Astrocyte of the hippocampus (primary cell): ENCODE results near the gene DDO.
"Not testable (repeated sequence)": the region's sequence is repeated elsewhere in the genome, so short reads cannot be mapped to it uniquely, and the experiment has no call there.

Source experiments
- DNase-seq: peaks from one replicate; pipeline ENCODE4 v3.0.0; 2011; ENCODE audit warnings: low read depth, low spot score

The DDO gene

DNA sequence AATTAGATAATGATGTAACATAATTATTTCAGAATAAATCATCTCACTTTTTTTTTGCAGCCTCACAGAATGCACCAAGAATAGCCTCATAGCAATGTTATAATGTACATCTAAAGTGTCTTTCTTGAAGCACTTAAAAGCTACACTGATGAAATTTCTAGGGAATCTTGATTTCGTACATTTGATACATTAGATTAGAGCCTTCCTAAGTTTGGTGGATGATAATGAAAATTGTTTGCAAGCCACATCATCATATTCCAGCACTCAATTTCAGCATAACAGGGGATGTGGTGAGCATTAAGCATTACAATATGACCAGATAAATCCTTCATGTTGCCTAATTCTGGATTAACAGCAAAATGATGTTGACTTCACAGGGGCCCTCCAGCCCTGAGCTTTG, 47.5 kb downstream of the DDO start:
- DNase-seq, result no peak

DNA sequence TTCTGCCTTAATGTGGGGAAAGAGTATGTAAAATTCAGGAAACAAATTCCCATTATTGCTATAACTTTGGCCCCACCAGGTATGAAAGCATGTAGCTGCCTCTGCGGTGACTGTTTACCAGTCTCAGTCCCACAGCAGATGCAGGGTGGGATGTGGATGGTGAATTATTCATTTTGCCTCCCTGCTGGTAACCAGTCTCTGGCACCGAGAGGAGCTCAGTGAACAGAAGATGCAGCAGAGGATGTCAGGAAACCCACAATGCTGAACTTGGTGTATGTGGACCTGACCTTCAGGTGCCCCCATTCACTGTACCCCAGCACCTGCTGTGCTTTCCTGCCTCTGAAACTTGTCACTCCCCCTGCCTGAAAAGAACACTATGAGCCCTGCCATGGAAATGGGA, 48.4 kb downstream of the DDO start:
- no peak for DNase-seq

DNA sequence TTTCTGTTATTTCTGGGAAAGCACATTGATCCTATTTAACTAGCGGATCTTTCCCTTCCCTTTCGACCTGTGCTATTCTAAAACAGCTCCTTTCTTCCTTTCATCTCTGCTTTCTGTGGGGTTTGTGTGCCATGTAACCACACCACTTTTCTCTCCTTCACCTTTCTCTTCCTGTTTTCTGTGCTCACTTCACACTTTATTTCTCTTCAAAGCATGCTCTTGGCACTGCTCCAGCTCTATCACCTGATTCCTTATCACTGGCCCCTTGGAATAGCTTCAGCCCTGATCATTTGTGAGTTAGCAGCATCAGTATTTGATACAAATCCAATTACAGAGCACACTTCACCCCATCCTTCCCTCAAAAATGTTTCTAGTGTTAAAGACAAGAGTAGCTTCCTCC, 49.1 kb downstream of the DDO start:
- no peak for DNase-seq

- no peak for DNase-seq
Measured at GRCh38 chr6:110364364-110365105, 50.8 kb downstream of the DDO start.

DNA sequence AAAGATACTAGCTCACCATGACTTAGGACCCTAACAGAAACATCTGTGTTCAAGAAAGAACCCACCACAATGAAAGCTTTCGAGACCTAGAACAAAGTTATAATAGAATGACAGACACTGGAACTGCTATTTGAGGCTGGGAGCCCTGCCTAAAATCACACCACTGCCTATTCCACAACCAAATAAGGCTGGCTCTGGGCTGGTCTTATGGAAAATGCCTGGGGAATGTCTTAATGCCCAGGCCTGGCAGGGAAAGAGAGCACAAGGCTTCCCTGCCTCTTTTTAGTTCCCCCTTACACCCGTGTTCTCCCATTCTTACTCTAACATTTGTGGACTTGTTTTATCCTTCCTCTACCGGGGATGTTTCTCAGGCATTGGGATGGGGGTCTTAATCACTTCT, 51.6 kb downstream of the DDO start:
- peak; percentile 75 for DNase-seq

DNA sequence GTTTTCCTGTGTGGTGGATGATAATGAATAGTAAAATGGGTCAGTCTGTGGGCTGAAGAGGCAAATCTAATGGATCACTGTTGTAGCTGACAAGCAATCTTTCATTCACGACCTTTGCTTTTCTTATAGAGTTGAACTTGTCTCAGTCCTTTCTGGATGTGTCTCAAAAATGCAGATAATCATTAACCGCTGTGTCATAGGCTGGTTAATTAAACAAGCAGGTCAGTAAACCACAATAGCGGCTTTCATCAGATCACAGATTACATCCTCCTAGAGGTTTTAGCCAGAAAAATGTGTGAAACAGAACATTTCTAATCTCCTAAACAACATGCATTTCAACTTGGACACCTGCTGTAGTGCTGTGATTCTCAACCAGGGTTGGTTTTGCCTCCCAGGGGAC, 54.7 kb downstream of the DDO start:
- no peak for DNase-seq

- DNase-seq, result no peak
Measured at GRCh38 chr6:110359556-110359955, 55.8 kb downstream of the DDO start.

DNA sequence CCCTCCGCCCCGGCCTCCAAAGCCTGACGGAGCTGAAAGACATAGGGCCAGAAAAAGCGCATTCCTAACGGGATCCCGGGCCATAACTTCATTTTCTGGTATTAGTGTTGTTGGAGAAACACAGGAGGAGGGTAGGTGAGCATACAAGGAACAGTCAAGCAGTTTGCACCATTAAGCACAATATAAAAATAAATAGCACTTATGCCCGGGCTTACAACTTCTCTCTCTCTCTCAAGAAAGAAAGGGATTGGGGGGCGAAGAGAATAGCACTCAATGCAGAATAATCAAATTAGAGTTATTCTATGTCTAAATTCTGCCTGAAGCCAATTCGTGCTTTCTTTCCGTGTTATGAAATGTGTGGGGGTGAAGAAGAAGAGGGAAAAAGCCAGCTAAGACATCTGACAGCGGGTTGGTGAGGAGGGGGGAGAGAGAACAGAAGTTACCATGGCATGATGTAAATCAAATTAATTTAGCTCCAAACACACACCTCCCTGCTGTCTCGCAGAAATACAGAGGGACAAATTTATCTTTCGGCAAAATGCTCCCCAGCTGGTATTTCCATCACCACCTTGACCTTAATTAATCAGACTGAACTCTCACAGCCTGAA, 56.7 kb downstream of the DDO start:
- no peak for DNase-seq

GRCh38 chr6:110357664-110358552, 57.5 kb downstream of the DDO start, which contains the start of gene METTL24:
Gene METTL24 (minus strand): TSS chr6:110358349. CDS start chr6:110358272, 77 bp downstream.
- peak; percentile 47 for DNase-seq

DNA sequence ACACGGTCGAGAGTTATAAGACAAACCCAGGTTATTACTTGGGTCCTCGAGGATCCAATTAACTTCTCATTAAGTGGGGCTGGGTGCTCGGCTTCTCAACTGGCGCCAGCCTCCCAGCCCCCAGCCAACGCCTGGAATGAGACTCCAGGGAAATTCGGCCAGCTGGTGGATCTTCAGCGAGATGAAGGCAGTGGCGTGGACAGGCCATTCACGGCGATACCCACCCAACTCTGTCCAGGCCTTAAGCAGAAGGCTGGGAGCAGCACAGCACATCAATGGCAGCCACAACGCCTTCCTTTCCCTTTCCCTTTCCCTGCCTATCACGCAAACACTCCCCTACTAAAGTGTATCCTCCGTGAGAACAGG, 58.1 kb downstream of the DDO start:
- no peak for DNase-seq

DNA sequence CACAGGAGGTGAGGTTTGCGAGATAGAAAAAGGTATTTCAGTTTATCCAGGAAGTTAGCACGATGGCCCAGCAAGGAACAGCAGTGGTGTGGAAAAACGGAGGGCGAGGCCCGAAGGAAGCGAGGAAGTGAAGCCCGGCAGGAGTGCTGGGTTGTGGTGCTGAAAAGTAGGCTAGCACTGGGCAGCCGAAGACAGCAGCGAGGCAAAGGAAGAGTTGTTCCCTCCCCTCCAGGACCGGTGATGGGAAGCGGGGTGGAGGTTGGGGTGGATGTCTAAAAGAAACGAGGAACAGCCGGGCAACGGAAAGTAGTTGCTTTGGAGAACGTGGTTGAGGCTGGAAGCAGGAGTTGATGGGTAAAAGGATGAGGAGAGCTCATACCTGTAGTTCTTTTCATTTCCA, 58.6 kb downstream of the DDO start:
- DNase-seq, result no peak

GRCh38 chr6:110355727-110356126, 59.6 kb downstream of the DDO start:
- no peak for DNase-seq

- no peak for DNase-seq
Measured at GRCh38 chr6:110355022-110355421, 60.4 kb downstream of the DDO start.

- no peak for DNase-seq
Measured at GRCh38 chr6:110354153-110354552, 61.2 kb downstream of the DDO start.

DNA sequence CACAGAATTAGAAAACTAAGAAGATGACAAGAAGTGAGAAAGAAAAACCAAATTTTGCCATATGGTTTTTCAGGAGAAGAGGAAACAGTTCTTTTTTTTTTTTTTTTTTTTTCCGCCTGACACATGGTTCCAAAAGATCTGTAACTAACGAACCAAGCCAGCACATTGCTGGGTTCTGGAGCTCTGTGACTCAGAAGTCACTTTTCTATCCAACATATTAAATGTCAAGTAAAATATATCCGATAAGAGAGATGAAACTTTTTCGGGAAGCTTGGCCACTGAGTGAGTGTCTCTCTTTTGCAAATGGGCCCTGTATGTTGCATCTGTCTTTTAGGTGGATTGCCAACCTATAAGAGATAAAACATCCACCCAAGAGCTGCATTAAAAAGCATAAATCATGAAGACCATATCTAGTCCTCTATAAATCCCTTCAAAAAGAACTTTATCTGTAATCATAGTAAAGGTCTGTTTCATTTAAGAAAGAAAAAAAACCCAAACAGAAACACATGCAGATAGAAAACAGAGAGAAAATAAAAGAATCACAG, 61.8 kb downstream of the DDO start:
- DNase-seq, result no peak

DNA sequence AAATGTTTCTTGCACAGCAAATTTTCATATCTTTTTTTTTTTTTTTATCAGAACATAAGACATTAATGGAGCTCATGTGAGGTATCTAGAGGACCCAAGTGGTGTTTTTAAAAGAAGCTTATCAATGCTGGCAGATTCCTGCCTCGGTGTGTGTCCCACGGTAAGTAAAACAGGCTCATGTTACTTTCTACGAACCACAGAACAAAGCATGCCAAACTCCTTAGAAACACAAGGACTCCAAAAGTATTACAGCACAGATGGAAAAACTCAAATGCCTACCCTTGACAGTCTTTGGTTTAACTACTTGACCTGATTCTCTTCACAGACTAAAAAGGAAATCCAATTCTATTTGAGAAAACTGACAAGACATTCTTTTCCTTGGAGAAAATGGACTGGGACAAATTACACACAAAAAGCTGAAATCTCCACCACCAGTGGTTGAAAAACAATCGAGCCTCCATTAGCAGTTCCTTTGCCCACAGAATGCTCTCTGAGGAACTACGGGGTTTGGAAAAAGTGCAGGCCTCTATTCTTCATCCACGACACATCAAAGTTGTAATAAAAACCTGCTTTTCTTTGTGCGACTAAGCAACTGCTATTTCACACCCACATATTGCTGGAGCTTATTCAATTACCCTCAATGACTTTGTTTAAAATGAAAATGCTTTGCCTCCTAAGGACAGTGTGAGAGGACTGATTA, 62.7 kb downstream of the DDO start:
- peak; percentile 44 for DNase-seq

GRCh38 chr6:110351986-110352385, 63.4 kb downstream of the DDO start:
- DNase-seq, result no peak

DNA sequence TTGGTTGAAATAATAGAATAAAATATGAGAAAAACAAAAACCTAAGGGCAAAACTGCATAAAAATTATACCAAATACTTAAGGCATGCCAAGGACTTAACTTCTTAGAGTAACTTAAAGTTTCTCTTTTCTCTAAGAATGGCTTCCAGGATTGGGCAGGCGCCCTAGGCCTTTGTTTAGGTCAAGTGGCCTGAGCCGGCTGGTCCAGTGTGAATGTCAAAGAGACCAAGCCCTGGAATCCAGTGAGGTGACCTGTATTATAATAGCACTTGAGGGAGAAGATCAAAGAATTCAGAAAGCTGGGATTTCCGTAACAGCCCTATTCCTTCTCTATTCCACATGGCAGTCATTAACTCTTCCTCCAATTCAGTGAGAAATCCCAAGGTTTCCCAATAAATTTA, 63.8 kb downstream of the DDO start:
- no peak for DNase-seq

- DNase-seq, result not testable (repeated sequence)
Measured at GRCh38 chr6:110350593-110350992, 64.8 kb downstream of the DDO start.

DNA sequence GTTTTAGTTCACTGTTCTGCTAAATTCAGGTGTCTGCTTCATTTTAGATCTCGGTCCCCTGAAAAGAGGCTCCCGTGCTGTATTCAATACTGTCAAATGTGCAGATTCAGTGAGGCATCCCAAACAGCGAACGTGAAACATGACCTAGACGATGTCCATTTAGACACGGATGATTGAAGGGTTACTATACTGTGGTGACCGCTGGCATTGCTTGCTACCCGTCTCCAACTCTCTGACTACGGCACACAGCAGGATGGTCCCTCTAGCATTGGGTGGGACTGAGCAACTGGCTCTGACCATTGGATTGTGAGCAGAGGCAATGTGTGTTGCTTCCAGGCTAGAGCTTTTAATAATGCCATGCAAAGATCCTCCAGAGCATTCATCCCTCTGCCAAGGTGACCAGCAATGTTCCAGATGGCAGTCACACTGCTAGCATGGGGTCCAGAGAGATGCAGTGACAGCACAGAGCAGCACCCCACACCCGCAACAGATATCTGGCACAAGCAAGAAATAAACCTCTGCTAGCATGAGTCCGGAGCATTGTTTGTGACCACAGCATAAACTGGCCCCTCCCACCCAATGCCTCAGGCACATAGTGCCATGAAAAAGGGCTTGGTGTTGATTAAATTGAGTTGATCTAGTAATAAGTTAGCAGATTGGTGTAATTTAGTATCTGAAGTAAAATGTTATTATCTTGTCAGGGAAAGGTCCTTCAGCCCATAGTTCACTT, 66.2 kb downstream of the DDO start:
- DNase-seq, result no peak

GRCh38 chr6:110345025-110345424, 70.3 kb downstream of the DDO start:
- no peak for DNase-seq
